Endothelial cell (in vitro differentiated cells): ENCODE data around the gene TPD52L1. TPM values are rescaled to one million over a fixed set of nuclear protein-coding genes. Genes with fewer than 3 reads are reported as not detected.

ENCODE experiments used
- DNase-seq: peaks from one replicate; pipeline ENCODE4 v3.0.0; 2021; ENCODE audit warnings: low spot score
- H3K27ac Mint-ChIP-seq: one replicate; pipeline ENCODE4 v1.8.0; 2021; ENCODE audit warnings: mixed read lengths, inconsistent platforms; ENCODE audit not compliant: unreplicated experiment
- H3K27me3 Mint-ChIP-seq: one replicate; pipeline ENCODE4 v1.8.0; 2021; ENCODE audit warnings: mild to moderate bottlenecking, moderate library complexity, mixed read lengths, inconsistent platforms; ENCODE audit not compliant: unreplicated experiment
- H3K36me3 Mint-ChIP-seq: one replicate; pipeline ENCODE4 v1.8.0; 2021; ENCODE audit warnings: mild to moderate bottlenecking, low read depth, mixed read lengths, inconsistent platforms; ENCODE audit not compliant: unreplicated experiment
- H3K4me1 Mint-ChIP-seq: one replicate; pipeline ENCODE4 v1.8.0; 2021; ENCODE audit warnings: mild to moderate bottlenecking, mixed read lengths, inconsistent platforms; ENCODE audit not compliant: unreplicated experiment
- H3K4me3 Mint-ChIP-seq: one replicate; pipeline ENCODE4 v1.8.0; 2021; ENCODE audit warnings: mild to moderate bottlenecking, mixed read lengths, inconsistent platforms; ENCODE audit not compliant: unreplicated experiment
- H3K9me3 Mint-ChIP-seq: one replicate; pipeline ENCODE4 v1.8.0; 2021; ENCODE audit warnings: mixed read lengths, inconsistent platforms; ENCODE audit not compliant: unreplicated experiment
- total RNA-seq: library from RNA; stranded (reverse); fragmentation: NEBNext Ultra II Directional; extraction: Animal tissue kit (Norgen Biotek cat#: 25700); gene quantifications from one replicate; pipeline ENCODE4 v1.2.1, GENCODE V29; 2021; ENCODE audit not compliant: unreplicated experiment
- TF ChIP-seq, protein P1 (sequence below): fragments of 200-600 bp; sonication (generic); IDR thresholded peaks from one replicate; pipeline ENCODE4 v1.5.0; 2021; ENCODE audit warnings: antibody characterized with exemption; ENCODE audit not compliant: unreplicated experiment

Gene TPD52L1
- total RNA-seq, 1 donor from 2014 or later, result 118 TPM

DNA sequence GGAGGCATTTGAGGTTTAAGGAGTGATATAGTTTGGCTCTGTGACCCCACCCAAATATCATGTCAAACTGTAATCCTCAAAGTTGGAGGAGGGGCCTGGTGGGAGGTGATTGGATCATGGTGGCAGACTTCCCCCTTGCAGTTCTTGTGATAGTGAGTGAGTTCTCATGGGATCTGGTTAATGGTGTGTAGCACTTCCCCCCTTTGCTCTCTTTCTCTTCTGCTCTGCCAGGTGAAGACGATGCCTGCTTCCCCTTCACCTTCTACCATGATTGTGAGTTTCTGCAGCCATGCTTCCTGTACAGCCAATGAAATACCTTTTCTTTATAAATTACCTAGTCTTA is 149.9 kb downstream of the TPD52L1 start:
- TF ChIP-seq, protein P1, sequence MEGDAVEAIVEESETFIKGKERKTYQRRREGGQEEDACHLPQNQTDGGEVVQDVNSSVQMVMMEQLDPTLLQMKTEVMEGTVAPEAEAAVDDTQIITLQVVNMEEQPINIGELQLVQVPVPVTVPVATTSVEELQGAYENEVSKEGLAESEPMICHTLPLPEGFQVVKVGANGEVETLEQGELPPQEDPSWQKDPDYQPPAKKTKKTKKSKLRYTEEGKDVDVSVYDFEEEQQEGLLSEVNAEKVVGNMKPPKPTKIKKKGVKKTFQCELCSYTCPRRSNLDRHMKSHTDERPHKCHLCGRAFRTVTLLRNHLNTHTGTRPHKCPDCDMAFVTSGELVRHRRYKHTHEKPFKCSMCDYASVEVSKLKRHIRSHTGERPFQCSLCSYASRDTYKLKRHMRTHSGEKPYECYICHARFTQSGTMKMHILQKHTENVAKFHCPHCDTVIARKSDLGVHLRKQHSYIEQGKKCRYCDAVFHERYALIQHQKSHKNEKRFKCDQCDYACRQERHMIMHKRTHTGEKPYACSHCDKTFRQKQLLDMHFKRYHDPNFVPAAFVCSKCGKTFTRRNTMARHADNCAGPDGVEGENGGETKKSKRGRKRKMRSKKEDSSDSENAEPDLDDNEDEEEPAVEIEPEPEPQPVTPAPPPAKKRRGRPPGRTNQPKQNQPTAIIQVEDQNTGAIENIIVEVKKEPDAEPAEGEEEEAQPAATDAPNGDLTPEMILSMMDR, result no peak
- peak overlapping the region; percentile 19 for H3K4me3 Mint-ChIP-seq

DNA sequence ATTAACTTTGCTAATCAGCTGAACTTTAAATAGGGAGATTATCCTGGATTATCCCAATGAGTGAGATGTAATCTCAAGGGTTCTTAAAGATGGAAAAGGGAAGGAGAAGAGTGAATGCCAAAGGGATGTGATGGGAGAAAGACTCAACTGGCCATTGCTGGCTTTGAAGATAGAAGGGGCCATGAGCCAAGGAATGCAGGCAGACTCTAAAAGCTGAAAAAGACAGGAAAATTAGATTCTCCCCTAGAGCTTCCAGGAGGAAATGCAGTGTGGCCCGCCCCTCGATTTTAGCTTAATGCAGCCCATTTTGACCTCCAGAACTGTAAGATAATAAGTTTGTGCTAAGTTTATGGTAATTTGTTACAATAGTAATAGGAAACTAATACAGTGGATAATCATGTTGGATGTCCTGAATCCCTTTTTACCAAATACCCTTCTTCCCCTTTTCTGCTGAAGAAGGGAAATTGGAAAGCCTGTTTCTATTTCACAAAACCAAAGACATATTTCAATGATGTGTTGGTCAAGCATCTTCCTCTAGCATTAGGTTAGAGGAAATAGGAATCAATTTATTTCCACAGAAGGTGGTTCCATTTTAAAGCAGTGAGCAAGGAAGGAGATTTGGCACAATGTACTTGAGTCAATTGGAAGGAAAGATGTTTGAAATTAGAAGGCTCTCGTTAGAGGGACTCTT is 151.5 kb downstream of the TPD52L1 start:
- TF ChIP-seq, protein P1, result no peak
- no peak overlapping the region for H3K27ac Mint-ChIP-seq
- H3K4me3 Mint-ChIP-seq, result no peak overlapping the region
- H3K9me3 Mint-ChIP-seq, result no peaks in the 10 kb centered on the region
- H3K27me3 Mint-ChIP-seq, result peaks cover 9% of the 10 kb centered on the region
- H3K36me3 Mint-ChIP-seq, result peaks cover 7% of the 10 kb centered on the region
- H3K4me1 Mint-ChIP-seq, result peaks cover 25% of the 10 kb centered on the region
- no peak for DNase-seq

More for the DNA sequence above, 149.9 kb downstream of the TPD52L1 start:
- Mint-ChIP-seq H3K27me3 (peaks cover 7% of the 10 kb centered on the region), H3K4me1 (peaks cover 34% of the 10 kb centered on the region), H3K9me3 (no peaks in the 10 kb centered on the region), H3K36me3 (peaks cover 7% of the 10 kb centered on the region), H3K27ac (peak overlapping the region; percentile 44)
- DNase-seq, result no peak

DNA sequence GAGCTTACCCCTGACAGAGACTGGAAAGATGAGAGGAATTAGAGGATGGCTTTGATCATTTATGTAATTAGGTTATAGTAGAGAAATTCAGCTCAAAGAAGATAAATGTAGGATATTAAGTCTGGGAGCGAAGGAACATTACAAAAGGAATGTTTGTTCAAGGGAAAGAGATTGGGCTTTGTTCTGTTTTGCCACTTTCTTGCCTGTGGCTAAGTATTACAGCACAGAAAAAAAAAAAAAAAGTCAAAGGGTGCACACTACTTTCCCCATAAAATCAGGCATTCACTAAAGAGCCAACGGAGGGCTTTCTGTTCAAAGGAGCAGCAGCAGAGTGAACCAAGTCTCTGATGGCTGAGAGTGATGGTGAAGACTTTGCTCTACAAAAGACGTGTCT is 153.2 kb downstream of the TPD52L1 start:
- H3K27me3 Mint-ChIP-seq, result peaks cover 9% of the 10 kb centered on the region
- H3K4me1 Mint-ChIP-seq, result peaks cover 13% of the 10 kb centered on the region
- H3K4me3 Mint-ChIP-seq, result no peak overlapping the region

DNA sequence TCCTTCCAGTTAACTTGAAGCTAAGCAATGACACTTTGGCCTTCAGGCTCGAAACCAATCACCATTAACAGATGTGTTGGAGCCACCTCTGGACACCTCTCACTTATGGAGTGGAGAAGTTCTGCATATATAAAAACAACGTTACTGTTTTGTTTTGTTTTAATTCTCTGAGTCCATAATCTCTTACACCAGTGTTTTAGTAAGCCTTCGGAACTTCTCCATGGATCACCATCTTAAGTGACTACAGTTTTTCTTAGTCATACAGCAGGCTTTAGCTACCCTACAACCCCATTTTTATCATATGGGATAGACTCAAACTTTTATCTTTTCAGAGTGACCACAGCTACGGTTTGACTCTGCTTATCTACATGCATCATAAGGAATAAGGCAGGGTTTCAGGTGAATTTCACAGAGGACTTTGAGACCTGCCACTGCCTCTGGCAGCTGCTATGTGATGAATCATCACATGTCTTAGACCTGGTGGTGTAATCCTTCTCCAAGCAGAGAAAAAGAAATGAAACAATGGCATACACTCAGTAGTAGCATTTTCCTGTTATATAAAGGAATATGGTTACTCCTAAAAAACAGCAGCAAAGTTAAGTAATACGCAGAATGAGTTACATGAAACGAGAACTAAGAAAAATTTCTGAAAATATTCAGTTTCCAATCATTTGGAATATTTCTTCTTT is 153.7 kb downstream of the TPD52L1 start:
- peaks cover 6% of the 10 kb centered on the region for H3K36me3 Mint-ChIP-seq
- peaks cover 6% of the 10 kb centered on the region for H3K27me3 Mint-ChIP-seq
- no peak for DNase-seq

More for the DNA sequence above, 153.2 kb downstream of the TPD52L1 start:
- TF ChIP-seq, protein P1, result no peak
- H3K27ac Mint-ChIP-seq, result no peak overlapping the region
- H3K9me3 Mint-ChIP-seq, result no peaks in the 10 kb centered on the region
- DNase-seq, result no peak
- peaks cover 7% of the 10 kb centered on the region for H3K36me3 Mint-ChIP-seq

More for the DNA sequence above, 153.7 kb downstream of the TPD52L1 start:
- Mint-ChIP-seq H3K9me3 (no peaks in the 10 kb centered on the region), H3K4me3 (no peak overlapping the region), H3K27ac (no peak overlapping the region), H3K4me1 (peaks cover 10% of the 10 kb centered on the region)
- TF ChIP-seq, protein P1, result no peak
